GM23248 (cell line): ENCODE results near the gene WWOX. TPM values are rescaled to one million over a fixed set of nuclear protein-coding genes. Genes with fewer than 3 reads are reported as not detected.
A peak's percentile ranks its signal among the peaks of the same experiment; 100 is the strongest.

Experiments
- DNase-seq: peaks from one replicate; pipeline ENCODE4 v3.0.0-alpha.2; 2015
- H2AFZ ChIP-seq: fragments of 200-600 bp; sonication (generic); 2 replicates; pipeline ENCODE4 v1.6.1; 2016; ENCODE audit warnings: antibody characterized with exemption
- H3F3A ChIP-seq: fragments of 200-600 bp; sonication (generic); 2 replicates; pipeline ENCODE4 v1.6.1; 2016; ENCODE audit warnings: mild to moderate bottlenecking, antibody characterized with exemption, mixed run types; ENCODE audit not compliant: insufficient read depth
- H3K27ac ChIP-seq: fragments of 200-600 bp; sonication (generic); 2 replicates; pipeline ENCODE4 v1.5.1; 2016; ENCODE audit warnings: mild to moderate bottlenecking
- H3K27me3 ChIP-seq: fragments of 200-600 bp; sonication (generic); replicated peaks from 2 replicates; pipeline ENCODE4 v1.6.1; 2016; ENCODE audit warnings: mild to moderate bottlenecking; ENCODE audit not compliant: insufficient read depth
- H3K36me3 ChIP-seq: fragments of 200-600 bp; sonication (generic); 2 replicates; pipeline ENCODE4 v1.6.1; 2016; ENCODE audit warnings: low read depth, mild to moderate bottlenecking
- H3K4me1 ChIP-seq: fragments of 200-600 bp; sonication (generic); 2 replicates; pipeline ENCODE4 v1.6.1; 2016; ENCODE audit warnings: mild to moderate bottlenecking; ENCODE audit not compliant: insufficient read depth
- H3K4me2 ChIP-seq: fragments of 200-600 bp; sonication (generic); one replicate; pipeline ENCODE4 v1.6.1; 2016; ENCODE audit warnings: mild to moderate bottlenecking; ENCODE audit not compliant: unreplicated experiment
- H3K4me3 ChIP-seq: fragments of 200-600 bp; sonication (generic); 2 replicates; pipeline ENCODE4 v1.5.1; 2016; ENCODE audit warnings: mild to moderate bottlenecking
- H3K79me2 ChIP-seq: fragments of 200-600 bp; sonication (generic); 2 replicates; pipeline ENCODE4 v1.6.1; 2016; ENCODE audit warnings: mild to moderate bottlenecking; ENCODE audit not compliant: insufficient read depth
- H3K9ac ChIP-seq: fragments of 200-600 bp; sonication (generic); 2 replicates; pipeline ENCODE4 v1.6.1; 2016; ENCODE audit warnings: mild to moderate bottlenecking
- H3K9me2 ChIP-seq: fragments of 200-600 bp; sonication (generic); 2 replicates; pipeline ENCODE4 v1.6.1; 2016; ENCODE audit warnings: mixed run types, mild to moderate bottlenecking, moderate library complexity; ENCODE audit not compliant: insufficient read depth
- H3K9me3 ChIP-seq: fragments of 200-600 bp; sonication (generic); one replicate; pipeline ENCODE4 v1.6.1; 2017; ENCODE audit warnings: low read depth
- H4K20me1 ChIP-seq: fragments of 200-600 bp; sonication (generic); 2 replicates; pipeline ENCODE4 v1.6.0; 2016; ENCODE audit not compliant: insufficient read depth
- EZH2 ChIP-seq: fragments of 200-600 bp; sonication (generic); IDR thresholded peaks from 2 replicates; pipeline ENCODE4 v1.6.1; 2018; ENCODE audit warnings: antibody characterized with exemption, mild to moderate bottlenecking; ENCODE audit not compliant: insufficient read depth, poor library complexity, severe bottlenecking
- EZH2phosphoT487 ChIP-seq: fragments of 200-600 bp; sonication (generic); IDR thresholded peaks from 2 replicates; pipeline ENCODE4 v1.6.1; 2018; ENCODE audit warnings: antibody characterized with exemption, moderate library complexity, mild to moderate bottlenecking, low read depth; ENCODE audit not compliant: insufficient read depth
- WGBS, 2 experiments: methylation state at CpG; one replicate each; pipeline ENCODE4 v1.1.6; 2015 to 2017; ENCODE audit warnings: low lambda C conversion rate in 2 of 2, low coverage in 1 of 2; ENCODE audit errors: missing lambda C conversion rate in 2 of 2; 5-methylcytosine and 5-hydroxymethylcytosine counted together
- in situ Hi-C: fragments of 300-500 bp; cut with MboI; formaldehyde crosslinking; loops from 2 replicates; pipeline ENCODE4 v1.15.0; 2020
- polyA plus RNA-seq: library from polyadenylated mRNA; unstranded; fragments of >200 nt; fragmentation: Nextera tagmentation; extraction: Ambion mirVana; gene quantifications from 2 replicates; pipeline ENCODE4 v1.2.1, GENCODE V29; 2016
- total RNA-seq: library from RNA; depleted of rRNA; stranded (reverse); fragments of >200 nt; shearing (Covaris generic); gene quantifications from 2 replicates; pipeline ENCODE4 v1.2.3, GENCODE V29; 2014

Gene WWOX
- total and polyA plus RNA-seq, 2 experiments from 2014 or later, result 4.5 to 6.6 TPM

DNA sequence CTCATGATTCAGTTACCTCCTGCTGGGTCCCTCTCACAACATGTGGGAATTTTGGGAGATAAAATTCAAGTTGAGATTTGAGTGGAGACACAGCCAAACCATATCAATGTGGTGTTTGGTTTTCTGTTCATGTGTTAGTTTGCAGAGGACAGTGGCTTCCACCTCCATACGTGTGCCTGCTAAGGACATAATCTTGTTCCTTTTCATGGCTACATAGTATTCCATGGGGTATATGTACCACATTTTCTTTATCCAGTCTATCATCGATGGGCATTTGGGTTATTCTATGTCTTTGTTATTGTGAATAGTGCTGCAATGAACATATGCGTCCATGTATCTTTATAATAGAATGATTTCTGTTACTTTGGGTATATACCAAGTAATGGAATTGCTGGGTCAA lies 4.5 kb upstream of the WWOX start:
- Histone ChIP-seq H2AFZ (no peak overlapping the region), H3K4me3 (no peak overlapping the region), H3K4me2 (no peak overlapping the region), H3F3A (no peaks in the 10 kb centered on the region), H3K27me3 (no peaks in the 10 kb centered on the region; the same call in 1 of the 2 replicates), H4K20me1 (no peaks in the 10 kb centered on the region), H3K9me3 (no peaks in the 10 kb centered on the region), H3K9me2 (no peaks in the 10 kb centered on the region), H3K27ac (no peak overlapping the region), H3K9ac (no peak overlapping the region), H3K36me3 (no peaks in the 10 kb centered on the region), H3K79me2 (no peaks in the 10 kb centered on the region), H3K4me1 (no peaks in the 10 kb centered on the region)
- no peak for TF ChIP-seq EZH2phosphoT487
- no peak for TF ChIP-seq EZH2
- in situ Hi-C loops, result no loop called here
- WGBS, 2 experiments, result 64 to 70% methylated on average over 3 of the region's 3 CpGs
- DNase-seq, result no peak

DNA sequence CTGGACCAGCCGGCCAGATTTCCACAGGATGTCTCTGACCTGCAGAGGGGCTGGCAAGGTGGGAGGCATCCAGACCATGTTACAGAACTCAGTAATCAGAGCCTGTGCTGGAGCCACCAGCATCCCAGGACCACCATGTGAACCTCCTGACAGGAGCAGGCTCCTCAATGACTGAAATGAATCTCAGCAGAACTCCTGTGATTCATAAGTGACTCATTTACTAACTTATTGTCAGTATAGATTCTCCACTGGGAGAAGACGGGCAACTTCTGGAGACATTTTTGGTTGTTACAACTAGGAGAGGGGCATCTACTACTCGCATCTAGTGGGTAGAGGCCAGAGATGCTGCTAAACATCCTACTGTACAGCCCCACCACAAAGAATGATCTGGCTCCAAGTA lies 3.1 kb upstream of the WWOX start:
- Histone ChIP-seq H3F3A (no peaks in the 10 kb centered on the region), H3K27me3 (no peaks in the 10 kb centered on the region; the same call in 1 of the 2 replicates), H3K9me3 (no peaks in the 10 kb centered on the region), H3K4me3 (no peak overlapping the region), H3K4me2 (no peak overlapping the region), H2AFZ (no peak overlapping the region), H3K9me2 (no peaks in the 10 kb centered on the region), H3K9ac (no peak overlapping the region), H3K4me1 (no peaks in the 10 kb centered on the region), H4K20me1 (no peaks in the 10 kb centered on the region), H3K79me2 (no peaks in the 10 kb centered on the region), H3K36me3 (no peaks in the 10 kb centered on the region), H3K27ac (no peak overlapping the region)
- in situ Hi-C loops, result no loop called here
- 43 to 53% methylated on average over 3 of the region's 3 CpGs for WGBS, 2 experiments
- TF ChIP-seq EZH2, result no peak
- TF ChIP-seq EZH2phosphoT487, result no peak
- peak; percentile 37 for DNase-seq

DNA sequence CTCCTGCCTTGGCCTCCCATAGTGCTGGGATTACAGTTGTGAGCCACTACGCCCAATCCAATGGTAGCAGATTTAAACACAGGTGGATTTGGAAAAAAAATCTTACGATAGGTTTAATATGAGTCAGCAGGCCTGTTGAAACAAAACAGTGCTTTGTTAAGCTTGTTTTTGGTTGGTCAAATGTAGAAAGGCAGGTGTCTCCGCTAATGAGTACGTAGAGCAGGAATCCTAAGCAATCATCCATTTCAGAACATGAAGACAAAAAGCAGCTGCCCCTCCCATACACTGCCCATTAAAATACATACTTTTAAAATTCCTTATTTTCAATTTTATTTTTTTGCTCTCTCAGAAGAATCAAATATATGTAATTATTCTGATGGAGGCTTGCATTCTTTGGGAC lies 1.9 kb upstream of the WWOX start:
- Histone ChIP-seq H4K20me1 (no peaks in the 10 kb centered on the region), H3K36me3 (no peaks in the 10 kb centered on the region), H3K4me2 (no peak overlapping the region), H3F3A (no peaks in the 10 kb centered on the region), H3K27ac (no peak overlapping the region), H3K9me3 (no peaks in the 10 kb centered on the region), H3K4me3 (no peak overlapping the region), H3K4me1 (no peaks in the 10 kb centered on the region), H3K9me2 (no peaks in the 10 kb centered on the region), H3K79me2 (no peaks in the 10 kb centered on the region), H3K27me3 (no peaks in the 10 kb centered on the region; the same call in 1 of the 2 replicates), H2AFZ (no peak overlapping the region), H3K9ac (no peak overlapping the region)
- no peak for DNase-seq
- in situ Hi-C loops, result no loop called here
- no peak for TF ChIP-seq EZH2phosphoT487
- no peak for TF ChIP-seq EZH2
- WGBS, 2 experiments, result 97 to 98% methylated on average over 4 of the region's 4 CpGs

DNA sequence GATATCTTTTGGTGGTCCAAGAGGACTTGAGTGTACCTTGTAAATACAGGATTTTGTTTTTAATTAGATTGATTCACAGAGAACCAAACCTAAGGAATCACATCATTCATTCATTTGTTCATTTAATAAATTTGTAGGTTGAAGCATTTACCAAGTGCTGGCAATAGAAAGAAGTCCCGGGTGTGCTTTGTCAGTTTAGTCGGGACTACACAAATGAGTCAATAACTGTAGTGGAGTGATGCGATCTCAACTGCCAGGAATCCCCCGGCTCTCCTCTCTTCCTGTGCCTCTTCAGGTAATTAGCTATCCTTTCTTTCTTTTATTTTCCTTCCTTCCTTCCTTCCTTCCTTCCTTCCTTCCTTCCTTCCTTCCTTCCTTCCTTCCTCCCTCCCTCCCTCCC lies 1.4 kb upstream of the WWOX start:
- WGBS, 2 experiments, result 75 to 76% methylated on average over 4 of the region's 4 CpGs
- TF ChIP-seq EZH2 (no peak), EZH2phosphoT487 (no peak)
- in situ Hi-C loops, result no loop called here

More for the DNA sequence above, 1.4 kb upstream of the WWOX start:
- Histone ChIP-seq H3F3A (no peaks in the 10 kb centered on the region), H3K9me3 (no peaks in the 10 kb centered on the region), H4K20me1 (no peaks in the 10 kb centered on the region), H3K9ac (no peak overlapping the region), H3K27ac (no peak overlapping the region), H2AFZ (no peak overlapping the region), H3K9me2 (no peaks in the 10 kb centered on the region), H3K27me3 (no peaks in the 10 kb centered on the region; the same call in 1 of the 2 replicates), H3K4me2 (no peak overlapping the region), H3K4me1 (no peaks in the 10 kb centered on the region), H3K79me2 (no peaks in the 10 kb centered on the region), H3K4me3 (no peak overlapping the region), H3K36me3 (no peaks in the 10 kb centered on the region)
- no peak for DNase-seq
